PC-3 (cell line): Measurements from ENCODE around the gene LTBR. TPM values are rescaled to one million over a fixed set of nuclear protein-coding genes. Genes with fewer than 3 reads are reported as not detected.
A peak's percentile ranks its signal among the peaks of the same experiment; 100 is the strongest.

Experiments used
- ATAC-seq: fragments of 200-7000 bp; cut with Tn5 transposase; 2 replicates; pipeline ENCODE4 v1.9.1; 2020; ENCODE audit warnings: mild to moderate bottlenecking, moderate library complexity
- BruUV-seq: library from RNA; stranded (reverse); fragments of 400-500 nt; replicated peaks from 2 replicates; lab custom pipeline; 2021; lab: Mats Ljungman, UMichigan
- CTCF ChIA-PET: fragments of 300-600 bp; sonication (Branson Sonifier 250); formaldehyde crosslinking; loops from one replicate; lab custom pipeline; 2022; ENCODE audit warnings: antibody characterized with exemption; lab: Charles Lee
- POLR2A ChIA-PET: fragments of 300-600 bp; sonication (Branson Sonifier 250); formaldehyde crosslinking; loops from one replicate; lab custom pipeline; 2022; ENCODE audit warnings: antibody characterized with exemption; ENCODE audit not compliant: unreplicated experiment; lab: Charles Lee
- DNase-seq: peaks from one replicate; pipeline ENCODE4 v3.0.0-alpha.2; 2015
- H2AFZ ChIP-seq: fragments of 300-600 bp; sonication (generic); 2 replicates; pipeline ENCODE4 v1.6.0; 2016; ENCODE audit warnings: antibody characterized with exemption, low read length
- H3F3A ChIP-seq: fragments of 300-600 bp; sonication (generic); one replicate; pipeline ENCODE4 v1.6.0; 2017; ENCODE audit warnings: antibody characterized with exemption, low read length, control low read depth, mild to moderate bottlenecking; ENCODE audit not compliant: unreplicated experiment
- H3K27ac ChIP-seq: fragments of 300-600 bp; sonication (generic); 2 replicates; pipeline ENCODE4 v1.5.1; 2016; ENCODE audit warnings: mild to moderate bottlenecking, low read length
- H3K27me3 ChIP-seq: fragments of 300-600 bp; sonication (generic); 2 replicates; pipeline ENCODE4 v1.6.1; 2016; ENCODE audit warnings: low read length, mixed read lengths
- H3K36me3 ChIP-seq: fragments of 300-600 bp; sonication (generic); 2 replicates; pipeline ENCODE4 v1.6.1; 2016; ENCODE audit warnings: low read depth, mixed run types, low read length, mixed read lengths
- H3K4me1 ChIP-seq: fragments of 300-600 bp; sonication (generic); 2 replicates; pipeline ENCODE4 v1.5.1; 2016; ENCODE audit warnings: low read length; ENCODE audit not compliant: insufficient read depth
- H3K4me2 ChIP-seq: fragments of 300-600 bp; sonication (generic); 2 replicates; pipeline ENCODE4 v1.6.0; 2016; ENCODE audit warnings: low read length
- H3K4me3 ChIP-seq: fragments of 300-600 bp; sonication (generic); 2 replicates; pipeline ENCODE4 v1.5.1; 2016; ENCODE audit warnings: mild to moderate bottlenecking, low read length, mixed read lengths
- H3K79me2 ChIP-seq: fragments of 300-600 bp; sonication (generic); 2 replicates; pipeline ENCODE4 v1.6.1; 2017; ENCODE audit warnings: low read length, mixed read lengths
- H3K9ac ChIP-seq: fragments of 300-600 bp; sonication (generic); 2 replicates; pipeline ENCODE4 v1.6.0; 2016; ENCODE audit warnings: mild to moderate bottlenecking, low read length
- H3K9me2 ChIP-seq: fragments of 300-600 bp; sonication (generic); replicated peaks from 2 replicates; pipeline ENCODE4 v1.6.1; 2016; ENCODE audit warnings: mixed run types, low read length, mixed read lengths
- H3K9me3 ChIP-seq: fragments of 300-600 bp; sonication (generic); 2 replicates; pipeline ENCODE4 v1.6.1; 2016; ENCODE audit warnings: low read length, mixed read lengths
- H4K20me1 ChIP-seq: fragments of 300-600 bp; sonication (generic); 2 replicates; pipeline ENCODE4 v1.6.1; 2016; ENCODE audit warnings: low read length, mixed read lengths
- EZH2 ChIP-seq: fragments of 300-600 bp; sonication (generic); IDR thresholded peaks from one replicate; pipeline ENCODE4 v1.6.1; 2017; ENCODE audit warnings: antibody characterized with exemption, mild to moderate bottlenecking, low read length; ENCODE audit not compliant: unreplicated experiment
- EZH2phosphoT487 ChIP-seq: fragments of 300-600 bp; sonication (generic); IDR thresholded peaks from 2 replicates; pipeline ENCODE4 v1.6.1; 2018; ENCODE audit warnings: mild to moderate bottlenecking, antibody characterized with exemption, low read length, borderline replicate concordance
- intact Hi-C: fragments of 100-400 bp; cut with micrococcal nuclease; formaldehyde crosslinking; loops from 2 replicates; pipeline ENCODE4 v1.9.0; 2023
- total RNA-seq: library from RNA; depleted of rRNA; stranded (reverse); fragments of >200 nt; gene quantifications from 2 replicates; pipeline ENCODE4 v1.2.3, GENCODE V29; 2014
- TF ChIP-seq, protein P1 (sequence below): fragments of 300-600 bp; sonication (generic); conservative IDR thresholded peaks from 2 replicates; pipeline ENCODE4 v1.5.1; 2017; ENCODE audit warnings: antibody characterized with exemption, low read depth, mild to moderate bottlenecking, low read length

The LTBR gene
- total RNA-seq, 1 experiment from 2014 or later: 163 TPM

DNA sequence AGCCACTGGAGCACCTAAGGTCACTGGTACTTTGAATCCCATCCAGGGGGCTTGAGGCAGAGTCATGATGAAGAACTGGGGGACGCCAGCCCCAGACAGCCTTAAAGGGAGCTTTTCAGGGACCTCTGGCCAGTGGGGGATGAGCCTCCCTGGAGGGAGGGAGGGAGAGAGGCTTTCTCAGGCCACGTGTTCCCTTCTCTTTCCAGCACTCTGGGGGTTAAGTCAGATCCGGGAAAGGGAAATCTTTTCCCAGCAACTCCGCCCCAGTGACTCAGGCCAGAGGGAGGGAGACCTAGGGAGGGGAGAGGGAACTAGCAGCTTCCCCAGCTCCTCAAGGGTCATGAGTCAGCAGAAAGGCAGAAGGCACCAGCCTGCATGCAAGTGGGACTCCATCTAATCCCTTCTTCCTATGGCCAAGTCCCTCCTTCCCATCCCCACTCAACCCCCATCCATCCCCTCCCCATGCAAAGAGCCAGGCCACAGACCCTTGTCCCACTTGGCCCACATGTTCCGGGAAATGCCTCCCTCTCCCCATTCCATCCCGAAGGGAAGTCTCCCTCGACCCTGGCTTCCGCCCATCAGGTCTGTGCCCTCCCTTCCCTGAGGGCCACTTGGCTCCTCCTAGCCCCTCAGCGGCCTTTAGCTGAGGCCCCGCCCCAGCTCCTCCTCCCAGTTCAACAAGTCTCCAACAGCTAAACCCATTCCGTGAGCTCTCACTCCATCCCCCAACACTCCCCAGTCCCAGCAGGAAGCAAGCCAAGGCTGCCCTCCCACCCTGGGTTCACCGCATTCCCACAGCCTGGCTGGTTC, 47.7 kb upstream of the LTBR start:
- ChIA-PET POLR2A (interaction anchor here (0.5 to 1.2 kb wide), 11 partner anchors 10 to 510 kb away, joined by 3 to 33 read pairs (median 6); partner anchors contain the start of gene VAMP1), CTCF (interaction anchor here (0.9 to 1.8 kb wide), 5 partner anchors 10 to 129 kb away, joined by 5 to 12 read pairs (median 8); partner anchors contain the start of gene LTBR)
- peaks cover 77% of the 10 kb centered on the region for H3K79me2 ChIP-seq
- peaks cover 5% of the 10 kb centered on the region for H3F3A ChIP-seq
- BruUV-seq: no TSS peak
- intact Hi-C loops: loop anchor here (1.0 to 5.0 kb wide), 5 partner anchors 26 to 199 kb away; partner anchors contain the start of gene GAPDH
- TF ChIP-seq EZH2: no peak
- no peak for TF ChIP-seq EZH2phosphoT487
- TF ChIP-seq, protein P1, sequence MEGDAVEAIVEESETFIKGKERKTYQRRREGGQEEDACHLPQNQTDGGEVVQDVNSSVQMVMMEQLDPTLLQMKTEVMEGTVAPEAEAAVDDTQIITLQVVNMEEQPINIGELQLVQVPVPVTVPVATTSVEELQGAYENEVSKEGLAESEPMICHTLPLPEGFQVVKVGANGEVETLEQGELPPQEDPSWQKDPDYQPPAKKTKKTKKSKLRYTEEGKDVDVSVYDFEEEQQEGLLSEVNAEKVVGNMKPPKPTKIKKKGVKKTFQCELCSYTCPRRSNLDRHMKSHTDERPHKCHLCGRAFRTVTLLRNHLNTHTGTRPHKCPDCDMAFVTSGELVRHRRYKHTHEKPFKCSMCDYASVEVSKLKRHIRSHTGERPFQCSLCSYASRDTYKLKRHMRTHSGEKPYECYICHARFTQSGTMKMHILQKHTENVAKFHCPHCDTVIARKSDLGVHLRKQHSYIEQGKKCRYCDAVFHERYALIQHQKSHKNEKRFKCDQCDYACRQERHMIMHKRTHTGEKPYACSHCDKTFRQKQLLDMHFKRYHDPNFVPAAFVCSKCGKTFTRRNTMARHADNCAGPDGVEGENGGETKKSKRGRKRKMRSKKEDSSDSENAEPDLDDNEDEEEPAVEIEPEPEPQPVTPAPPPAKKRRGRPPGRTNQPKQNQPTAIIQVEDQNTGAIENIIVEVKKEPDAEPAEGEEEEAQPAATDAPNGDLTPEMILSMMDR: no peak
- H3K4me1 ChIP-seq: peaks cover 73% of the 10 kb centered on the region
- no peaks in the 10 kb centered on the region for H3K27me3 ChIP-seq
- peak overlapping the region; percentile 97 for H3K9ac ChIP-seq
- H3K9me2 ChIP-seq: no peaks in the 10 kb centered on the region
- H2AFZ ChIP-seq: 0 out of 2 replicates have a peak overlapping the region, but pooled peaks have one; percentile 12
- peak; percentile 67 for ATAC-seq
- H4K20me1 ChIP-seq: 0 out of 2 replicates have a peak, but pooled peaks cover 9% of the 10 kb centered on the region
- H3K4me3 ChIP-seq: peak overlapping the region; percentile 90
- peak overlapping the region; percentile 85 for H3K4me2 ChIP-seq
- DNase-seq: peak; percentile 97
- H3K9me3 ChIP-seq: no peaks in the 10 kb centered on the region
- H3K27ac ChIP-seq: peak overlapping the region; percentile 100
- H3K36me3 ChIP-seq: peaks cover 22% of the 10 kb centered on the region

- Histone ChIP-seq H3F3A (peaks cover 5% of the 10 kb centered on the region), H3K9me3 (no peaks in the 10 kb centered on the region), H3K79me2 (peaks cover 86% of the 10 kb centered on the region), H3K9me2 (no peaks in the 10 kb centered on the region), H3K9ac (peak overlapping the region; percentile 97), H2AFZ (no peak overlapping the region), H3K4me1 (peaks cover 72% of the 10 kb centered on the region), H3K27ac (peak overlapping the region; percentile 100), H3K4me3 (peak overlapping the region; percentile 90), H4K20me1 (0 out of 2 replicates have a peak, but pooled peaks cover 9% of the 10 kb centered on the region), H3K36me3 (peaks cover 19% of the 10 kb centered on the region), H3K27me3 (no peaks in the 10 kb centered on the region), H3K4me2 (peak overlapping the region; percentile 85)
- BruUV-seq: TSS peak; percentile 53
- POLR2A ChIA-PET: interaction anchor here (0.5 to 1.2 kb wide), 8 partner anchors 24 to 509 kb away, joined by 3 to 33 read pairs (median 7); partner anchors contain the start of gene VAMP1
- CTCF ChIA-PET: interaction anchor here (0.9 to 1.8 kb wide), 5 partner anchors 11 to 128 kb away, joined by 5 to 12 read pairs (median 8); partner anchors contain the start of gene LTBR
- TF ChIP-seq EZH2phosphoT487: no peak
- intact Hi-C loops: loop anchor here (1.0 to 5.0 kb wide), 5 partner anchors 25 to 198 kb away; partner anchors contain the start of gene GAPDH
- ATAC-seq (no peak), DNase-seq (no peak)
These were observed 46.8 kb upstream of the LTBR start for GRCh38 chr12:6336889-6337853.
